Renal pelvis (tissue), 4 donors: Measurements from ENCODE around the gene PANK4. TPM values are rescaled to one million over a fixed set of nuclear protein-coding genes. Genes with fewer than 3 reads are reported as not detected.

ENCODE experiments used
- DNase-seq: peaks from one replicate; pipeline ENCODE4 v3.0.0-alpha.2; 2013
- polyA plus RNA-seq, 3 donors: library from polyadenylated mRNA; unstranded; fragments of 120-200 nt; gene quantifications; one replicate each; pipeline ENCODE4 v1.2.1, GENCODE V29; 2013; ENCODE audit not compliant: insufficient read length in 3 of 3

PANK4 gene
- polyA plus RNA-seq, 3 donors, result 28.4 to 33.0 (median 29.0) TPM

- no peak for DNase-seq
Measured at GRCh38 chr1:2546515-2547209, 20.3 kb upstream of the PANK4 start.

GRCh38 chr1:2545754-2546514, 19.5 kb upstream of the PANK4 start:
- peak; percentile 82 for DNase-seq

- DNase-seq, result no peak
Measured at GRCh38 chr1:2544875-2545640, 18.7 kb upstream of the PANK4 start.

- no peak for DNase-seq
Measured at GRCh38 chr1:2544093-2544874, 17.9 kb upstream of the PANK4 start.

GRCh38 chr1:2543543-2544092, 17.2 kb upstream of the PANK4 start:
- DNase-seq, result no peak

GRCh38 chr1:2542246-2542915, 16.0 kb upstream of the PANK4 start:
- no peak for DNase-seq

GRCh38 chr1:2541619-2542245, 15.3 kb upstream of the PANK4 start:
- no peak for DNase-seq

- no peak for DNase-seq
Measured at GRCh38 chr1:2540816-2541492, 14.6 kb upstream of the PANK4 start.

GRCh38 chr1:2539312-2539907, 13.0 kb upstream of the PANK4 start:
- no peak for DNase-seq

GRCh38 chr1:2538872-2539271, 12.5 kb upstream of the PANK4 start:
- no peak for DNase-seq

- no peak for DNase-seq
Measured at GRCh38 chr1:2538376-2538775, 12.0 kb upstream of the PANK4 start.

GRCh38 chr1:2537784-2538115, 11.4 kb upstream of the PANK4 start:
- no peak for DNase-seq

- no peak for DNase-seq
Measured at GRCh38 chr1:2535981-2536380, 9.6 kb upstream of the PANK4 start.

GRCh38 chr1:2535455-2535854, 9.1 kb upstream of the PANK4 start:
- no peak for DNase-seq

GRCh38 chr1:2534687-2535441, 8.5 kb upstream of the PANK4 start:
- DNase-seq, result no peak

- no peak for DNase-seq
Measured at GRCh38 chr1:2534315-2534686, 7.9 kb upstream of the PANK4 start.

GRCh38 chr1:2533365-2533764, 7.0 kb upstream of the PANK4 start:
- DNase-seq, result no peak

- no peak for DNase-seq
Measured at GRCh38 chr1:2532485-2533160, 6.2 kb upstream of the PANK4 start.
